ENCODE measurements around the gene RAP1B.
"Not testable (repeated sequence)": the region's sequence is repeated elsewhere in the genome, so short reads cannot be mapped to it uniquely, and the experiment has no call there.

The RAP1B gene

DNA sequence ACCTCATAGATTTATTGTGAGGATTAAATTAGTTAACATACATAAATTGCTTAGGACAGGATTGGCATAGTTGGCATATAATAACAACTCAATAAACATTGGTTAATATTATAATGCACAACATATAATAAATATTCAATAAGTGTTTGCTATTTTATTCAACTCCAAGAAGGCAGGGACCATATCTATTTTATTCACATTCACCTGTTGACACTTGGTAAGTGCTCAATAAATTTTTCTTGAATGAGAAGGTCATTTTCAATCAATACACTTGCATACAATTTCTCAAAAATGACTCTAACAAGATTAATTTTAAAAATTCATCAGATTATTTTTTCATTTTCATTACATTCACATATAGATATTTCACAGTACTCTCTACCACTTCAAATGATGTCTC, 63.7 kb downstream of the RAP1B start:
- Histone ChIP-seq H4K20me1 (ENCODE audit: insufficient read depth, low read length, poor library complexity, severe bottlenecking) (no peaks in the 10 kb centered on the region), H3K36me3 (ENCODE audit: insufficient read depth, low read length) (no peaks in the 10 kb centered on the region), H3F3A (ENCODE audit: low read depth) (peaks cover 6% of the 10 kb centered on the region), H3K4me3 (ENCODE audit: low read length, poor library complexity, severe bottlenecking) (peak overlapping the region; percentile 41), H3K4me1 (ENCODE audit: insufficient read depth, low read length, poor library complexity, severe bottlenecking) (peaks cover 34% of the 10 kb centered on the region), H3K4me2 (ENCODE audit: low read depth, low read length, poor library complexity, severe bottlenecking) (peak overlapping the region; percentile 68), H3K27me3 (ENCODE audit: insufficient read depth, low read length, poor library complexity, severe bottlenecking) (no peaks in the 10 kb centered on the region), H3K9me3 (ENCODE audit: insufficient read depth, low read depth, low read length) (no peaks in the 10 kb centered on the region), H3K79me2 (ENCODE audit: insufficient read depth, low read length) (no peaks in the 10 kb centered on the region), H2AFZ (ENCODE audit: low read length) (no peak overlapping the region), H3K9ac (ENCODE audit: low read depth, low read length, poor library complexity, severe bottlenecking) (no peak overlapping the region), H3K9me2 (replicated peaks; ENCODE audit: low read depth, low read length) (no peaks in the 10 kb centered on the region)
- no peak for TF ChIP-seq EZH2phosphoT487 (IDR thresholded peaks at IDR 0.05; ENCODE audit: borderline replicate concordance)
- TF ChIP-seq, protein P1, sequence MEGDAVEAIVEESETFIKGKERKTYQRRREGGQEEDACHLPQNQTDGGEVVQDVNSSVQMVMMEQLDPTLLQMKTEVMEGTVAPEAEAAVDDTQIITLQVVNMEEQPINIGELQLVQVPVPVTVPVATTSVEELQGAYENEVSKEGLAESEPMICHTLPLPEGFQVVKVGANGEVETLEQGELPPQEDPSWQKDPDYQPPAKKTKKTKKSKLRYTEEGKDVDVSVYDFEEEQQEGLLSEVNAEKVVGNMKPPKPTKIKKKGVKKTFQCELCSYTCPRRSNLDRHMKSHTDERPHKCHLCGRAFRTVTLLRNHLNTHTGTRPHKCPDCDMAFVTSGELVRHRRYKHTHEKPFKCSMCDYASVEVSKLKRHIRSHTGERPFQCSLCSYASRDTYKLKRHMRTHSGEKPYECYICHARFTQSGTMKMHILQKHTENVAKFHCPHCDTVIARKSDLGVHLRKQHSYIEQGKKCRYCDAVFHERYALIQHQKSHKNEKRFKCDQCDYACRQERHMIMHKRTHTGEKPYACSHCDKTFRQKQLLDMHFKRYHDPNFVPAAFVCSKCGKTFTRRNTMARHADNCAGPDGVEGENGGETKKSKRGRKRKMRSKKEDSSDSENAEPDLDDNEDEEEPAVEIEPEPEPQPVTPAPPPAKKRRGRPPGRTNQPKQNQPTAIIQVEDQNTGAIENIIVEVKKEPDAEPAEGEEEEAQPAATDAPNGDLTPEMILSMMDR (conservative IDR thresholded peaks at IDR 0.05; ENCODE audit: low read length), result no peak

DNA sequence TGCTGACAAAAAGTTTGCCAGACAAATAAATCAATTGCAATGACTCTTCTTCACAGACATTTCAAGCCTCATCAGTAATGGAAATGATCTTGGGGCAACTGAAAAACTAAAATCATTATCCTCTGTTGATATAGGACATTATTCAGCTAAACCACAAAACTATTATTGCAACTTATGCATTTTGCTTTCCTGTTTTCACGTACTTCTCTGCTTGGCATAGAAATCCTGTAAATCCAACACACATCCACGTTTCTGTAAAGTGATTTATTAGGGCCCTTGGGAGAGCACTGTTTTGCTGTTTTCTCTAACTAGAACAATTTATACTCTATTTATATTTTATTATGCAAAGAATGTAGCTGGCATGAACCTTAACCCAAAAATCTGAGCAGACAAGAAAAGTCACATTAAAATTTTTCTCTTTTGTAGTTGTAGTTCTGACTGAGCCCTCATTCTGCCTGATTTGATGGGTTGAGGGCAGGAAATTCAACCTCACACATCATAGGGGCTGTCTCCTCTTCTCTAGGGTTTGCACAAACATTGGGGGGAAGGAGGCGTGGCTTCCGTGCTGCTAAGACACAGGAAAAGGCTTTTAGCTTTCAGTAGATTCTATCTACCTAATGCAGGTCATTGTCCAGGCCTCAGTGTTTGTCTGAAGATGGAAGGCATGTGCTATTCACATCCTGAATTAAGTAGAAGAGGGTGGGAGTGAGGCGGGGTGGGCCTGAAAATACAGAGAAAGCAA, 64.6 kb downstream of the RAP1B start:
- no peak overlapping the region for H2AFZ ChIP-seq (ENCODE audit: low read length)
- TF ChIP-seq, protein P1 (conservative IDR thresholded peaks at IDR 0.05; ENCODE audit: low read length), result no peak
- TF ChIP-seq EZH2phosphoT487 (IDR thresholded peaks at IDR 0.05; ENCODE audit: borderline replicate concordance), result no peak

DNA sequence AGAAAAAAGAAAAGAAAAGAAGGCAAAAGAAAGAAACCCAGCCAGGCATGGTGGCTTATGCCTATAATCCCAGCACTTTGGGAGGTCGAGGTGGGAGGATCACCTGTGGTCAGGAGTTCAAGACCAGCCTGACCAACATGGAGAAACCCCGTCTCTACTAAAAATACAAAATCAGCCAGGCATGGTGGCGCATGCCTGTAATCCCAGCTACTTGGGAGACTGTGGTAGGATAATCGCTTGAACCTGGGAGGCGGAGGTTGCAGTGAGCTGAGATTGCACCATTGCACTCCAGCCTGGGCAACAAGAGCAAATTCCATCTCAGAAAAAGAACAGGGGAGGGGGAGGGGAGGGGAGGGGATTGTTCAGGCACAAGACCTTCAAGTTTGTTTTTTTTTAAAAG, 66.2 kb downstream of the RAP1B start:
- H3K4me2 ChIP-seq (ENCODE audit: low read depth, low read length, poor library complexity, severe bottlenecking), result not testable (repeated sequence)

More for the DNA sequence above, 64.6 kb downstream of the RAP1B start:
- Histone ChIP-seq H3K4me3 (ENCODE audit: low read length, poor library complexity, severe bottlenecking) (peak overlapping the region; percentile 41), H3K9me3 (ENCODE audit: insufficient read depth, low read depth, low read length) (no peaks in the 10 kb centered on the region), H3K4me2 (ENCODE audit: low read depth, low read length, poor library complexity, severe bottlenecking) (peak overlapping the region; percentile 68), H3K9ac (ENCODE audit: low read depth, low read length, poor library complexity, severe bottlenecking) (no peak overlapping the region), H3K9me2 (replicated peaks; ENCODE audit: low read depth, low read length) (no peaks in the 10 kb centered on the region), H3K36me3 (ENCODE audit: insufficient read depth, low read length) (no peaks in the 10 kb centered on the region), H3K4me1 (ENCODE audit: insufficient read depth, low read length, poor library complexity, severe bottlenecking) (peaks cover 36% of the 10 kb centered on the region), H4K20me1 (ENCODE audit: insufficient read depth, low read length, poor library complexity, severe bottlenecking) (no peaks in the 10 kb centered on the region), H3K27me3 (ENCODE audit: insufficient read depth, low read length, poor library complexity, severe bottlenecking) (no peaks in the 10 kb centered on the region), H3K79me2 (ENCODE audit: insufficient read depth, low read length) (no peaks in the 10 kb centered on the region), H3F3A (ENCODE audit: low read depth) (peaks cover 6% of the 10 kb centered on the region)

DNA sequence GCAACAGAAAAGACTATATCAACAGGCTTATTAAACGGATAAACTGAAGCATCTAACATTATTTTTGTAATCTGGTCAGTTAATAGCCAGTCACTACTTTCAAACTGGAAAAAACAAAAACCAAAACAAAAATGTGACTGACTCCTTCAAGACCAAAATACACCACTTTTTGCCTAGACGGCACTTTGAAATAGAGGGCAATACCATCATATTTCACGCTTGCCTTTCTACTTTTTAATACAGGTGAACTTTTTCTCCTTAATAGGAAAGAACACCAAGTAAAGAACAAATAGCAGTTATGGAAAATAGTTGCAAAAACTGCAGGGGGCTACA, 75.5 kb downstream of the RAP1B start:
- peak overlapping the region; percentile 96 for H3K4me3 ChIP-seq (ENCODE audit: low read length, poor library complexity, severe bottlenecking)
- peaks cover 55% of the 10 kb centered on the region for H3K79me2 ChIP-seq (ENCODE audit: insufficient read depth, low read length)
- peaks cover 11% of the 10 kb centered on the region; the same call in 1 of the 2 replicates for H3K36me3 ChIP-seq (ENCODE audit: insufficient read depth, low read length)
- H3K9me2 ChIP-seq (replicated peaks; ENCODE audit: low read depth, low read length), result no peaks in the 10 kb centered on the region
- peaks cover 35% of the 10 kb centered on the region for H3K4me1 ChIP-seq (ENCODE audit: insufficient read depth, low read length, poor library complexity, severe bottlenecking)
- H3K9me3 ChIP-seq (ENCODE audit: insufficient read depth, low read depth, low read length), result no peaks in the 10 kb centered on the region
- H3K9ac ChIP-seq (ENCODE audit: low read depth, low read length, poor library complexity, severe bottlenecking), result peak overlapping the region; percentile 84
- H4K20me1 ChIP-seq (ENCODE audit: insufficient read depth, low read length, poor library complexity, severe bottlenecking), result peaks cover 16% of the 10 kb centered on the region
- peak overlapping the region; percentile 69 for H2AFZ ChIP-seq (ENCODE audit: low read length)
- no peaks in the 10 kb centered on the region for H3K27me3 ChIP-seq (ENCODE audit: insufficient read depth, low read length, poor library complexity, severe bottlenecking)
- H3K4me2 ChIP-seq (ENCODE audit: low read depth, low read length, poor library complexity, severe bottlenecking), result peak overlapping the region; percentile 79
- TF ChIP-seq, protein P1 (conservative IDR thresholded peaks at IDR 0.05; ENCODE audit: low read length), result no peak
- TF ChIP-seq EZH2phosphoT487 (IDR thresholded peaks at IDR 0.05; ENCODE audit: borderline replicate concordance), result no peak
- H3F3A ChIP-seq (ENCODE audit: low read depth), result no peaks in the 10 kb centered on the region

More for the DNA sequence above, 66.2 kb downstream of the RAP1B start:
- not testable (repeated sequence) for H3K9me3 ChIP-seq (ENCODE audit: insufficient read depth, low read depth, low read length); H3K9me2 ChIP-seq (replicated peaks; ENCODE audit: low read depth, low read length); H3K36me3 ChIP-seq (ENCODE audit: insufficient read depth, low read length); H3K27me3 ChIP-seq (ENCODE audit: insufficient read depth, low read length, poor library complexity, severe bottlenecking); H3F3A ChIP-seq (ENCODE audit: low read depth); H4K20me1 ChIP-seq (ENCODE audit: insufficient read depth, low read length, poor library complexity, severe bottlenecking); H3K79me2 ChIP-seq (ENCODE audit: insufficient read depth, low read length); H3K4me3 ChIP-seq (ENCODE audit: low read length, poor library complexity, severe bottlenecking); H3K9ac ChIP-seq (ENCODE audit: low read depth, low read length, poor library complexity, severe bottlenecking); H2AFZ ChIP-seq (ENCODE audit: low read length)
- peaks cover 31% of the 10 kb centered on the region for H3K4me1 ChIP-seq (ENCODE audit: insufficient read depth, low read length, poor library complexity, severe bottlenecking)

All from Loucy (cell line).